K562 (cell line): Measurements from ENCODE around the gene ARSI. TPM values are rescaled to one million over a fixed set of nuclear protein-coding genes. Genes with fewer than 3 reads are reported as not detected.

Experiments used
- ATAC-seq: fragments of 200-7000 bp; cut with Tn5 transposase; 3 replicates; pipeline ENCODE4 v1.9.1; 2020; ENCODE audit warnings: moderate library complexity
- BruUV-seq: library from RNA; stranded (reverse); fragments of 400-500 nt; replicated peaks from 2 replicates; lab custom pipeline; 2021; lab: Mats Ljungman, UMichigan
- CTCF ChIA-PET: fragments of 300-600 bp; formaldehyde crosslinking; extraction: SDS; loops from one replicate; lab custom pipeline; 2021; ENCODE audit warnings: low intra/inter-chr PET ratio; lab: Yijun Ruan, JAX
- POLR2A ChIA-PET: fragments of 300-600, 350-650 bp; sonication (Branson Sonifier 250); formaldehyde crosslinking; extraction: SDS; loops from one replicate; lab custom pipeline; 2021; ENCODE audit warnings: antibody characterized with exemption, inconsistent platforms; lab: Yijun Ruan, JAX
- DNase-seq, 4 experiments: peaks; one replicate each; pipeline versions ENCODE4 v3.0.0 to v3.0.0-alpha.2; 2011 to 2018; ENCODE audit warnings: low spot score in 3 of 4, mixed read lengths in 3 of 4; ENCODE audit errors: extremely low read depth in 1 of 4
- FAIRE-seq: peaks from 2 replicates; lab custom pipeline; 2011; peaks lifted over from hg19 to GRCh38; lab: Jason Lieb, UNC
- H2AFZ ChIP-seq: 2 replicates; pipeline ENCODE4 v1.6.0; 2011; ENCODE audit warnings: low read depth, low read length, control low read depth, inconsistent platforms
- H3K27ac ChIP-seq: fragments of 200-600 bp; 3 replicates; pipeline ENCODE4 v1.8.0; 2011; ENCODE audit warnings: low read depth, mild to moderate bottlenecking, control low read depth, inconsistent platforms, low read length, moderate library complexity, mixed read lengths; ENCODE audit errors: extremely low read depth
- H3K27me3 ChIP-seq, 2 experiments: fragments of 300-600 bp in 1 of 2; 2 replicates in 1 of 2; 3 replicates in 1 of 2; pipeline versions ENCODE4 v1.6.0 to v1.8.0; 2011; ENCODE audit warnings: inconsistent platforms in 2 of 2, low read length in 2 of 2, mild to moderate bottlenecking in 1 of 2, mixed read lengths in 1 of 2, moderate library complexity in 1 of 2; ENCODE audit not compliant: control insufficient read depth in 2 of 2, insufficient read depth in 2 of 2
- H3K36me3 ChIP-seq: fragments of 300-600 bp; 3 replicates; pipeline ENCODE4 v1.8.0; 2011; ENCODE audit warnings: mild to moderate bottlenecking, low read length, inconsistent platforms; ENCODE audit not compliant: control insufficient read depth, insufficient read depth
- H3K4me1 ChIP-seq, 2 experiments: fragments of 200-600 bp in 1 of 2; replicated peaks in 1 of 2; 2 replicates in 1 of 2; 3 replicates in 1 of 2; pipeline versions ENCODE4 v1.5.1 to v1.8.0; 2011; ENCODE audit warnings: inconsistent platforms in 2 of 2, low read length in 2 of 2, mild to moderate bottlenecking in 1 of 2, mixed read lengths in 1 of 2, moderate library complexity in 1 of 2; ENCODE audit not compliant: control insufficient read depth in 2 of 2, insufficient read depth in 2 of 2
- H3K4me2 ChIP-seq: 2 replicates; pipeline ENCODE4 v1.6.1; 2011; ENCODE audit warnings: low read length, control low read depth, inconsistent platforms, mixed read lengths; ENCODE audit not compliant: insufficient read depth
- H3K4me3 ChIP-seq: fragments of 200-600 bp; sonication (generic), shearing (Covaris generic); 2 replicates; pipeline ENCODE4 v1.5.1; 2016; ENCODE audit warnings: control low read depth, inconsistent platforms
- H3K79me2 ChIP-seq: fragments of 200-600 bp; 3 replicates; pipeline ENCODE4 v1.8.0; 2011; ENCODE audit warnings: low read length, inconsistent platforms; ENCODE audit not compliant: control insufficient read depth, insufficient read depth
- H3K9ac ChIP-seq, 2 experiments: 2 replicates each; pipeline versions ENCODE4 v1.6.0 to v1.6.1; 2011; ENCODE audit warnings: low read depth in 2 of 2, low read length in 2 of 2, control low read depth in 1 of 2, inconsistent platforms in 1 of 2, mild to moderate bottlenecking in 1 of 2, mixed read lengths in 1 of 2; ENCODE audit not compliant: insufficient read depth in 1 of 2
- H3K9me1 ChIP-seq: one replicate; pipeline ENCODE4 v1.6.0; 2011; ENCODE audit warnings: inconsistent platforms, mild to moderate bottlenecking, low read length, moderate library complexity; ENCODE audit not compliant: control insufficient read depth, insufficient read depth
- H3K9me3 ChIP-seq: replicated peaks from 2 replicates; pipeline ENCODE4 v1.5.1; 2011; ENCODE audit warnings: low read depth, low read length, inconsistent platforms; ENCODE audit not compliant: control insufficient read depth, insufficient read depth
- H4K20me1 ChIP-seq: replicated peaks from 2 replicates; pipeline ENCODE4 v1.6.1; 2011; ENCODE audit warnings: low read length, inconsistent platforms, mixed read lengths; ENCODE audit not compliant: control insufficient read depth, insufficient read depth
- ERF ChIP-seq: fragments of 450-650 bp; formaldehyde crosslinking; IDR thresholded peaks from 2 replicates; pipeline ENCODE4 v1.4.0; 2020; ENCODE audit warnings: mild to moderate bottlenecking, mixed read lengths
- GABPB2 ChIP-seq: fragments of 250-450 bp; sonication (Bioruptor Pico); conservative IDR thresholded peaks from 2 replicates; pipeline ENCODE4 v1.5.1; 2021; ENCODE audit warnings: mild to moderate bottlenecking
- HCFC1 ChIP-seq: IDR thresholded peaks from 2 replicates; pipeline ENCODE4 v1.6.1; 2012; ENCODE audit warnings: low read depth, low read length, improper control_type of control experiment
- HDAC3 ChIP-seq: fragments of 450-650 bp; IDR thresholded peaks from 2 replicates; pipeline ENCODE4 v1.6.1; 2018; ENCODE audit warnings: borderline replicate concordance, mild to moderate bottlenecking, moderate library complexity; ENCODE audit not compliant: partially characterized antibody
- HNRNPK ChIP-seq: fragments of 200-400 bp; formaldehyde crosslinking; IDR thresholded peaks from one replicate; pipeline ENCODE4 v1.6.1; 2018; ENCODE audit warnings: mild to moderate bottlenecking, low read depth, low read length; ENCODE audit not compliant: poor library complexity, severe bottlenecking
- MAZ ChIP-seq, 2 experiments: fragments of 450-650 bp in 1 of 2; sonication (generic) in 1 of 2; formaldehyde crosslinking; IDR thresholded peaks in 1 of 2; conservative IDR thresholded peaks in 1 of 2; 2 replicates each; pipeline versions ENCODE4 v1.4.0 to v1.5.0; 2020; ENCODE audit warnings: mild to moderate bottlenecking in 1 of 2, missing genetic modification reagents in 1 of 2
- NCOR1 ChIP-seq: fragments of 450-650 bp; IDR thresholded peaks from 2 replicates; pipeline ENCODE4 v1.6.1; 2016; ENCODE audit warnings: mild to moderate bottlenecking, moderate library complexity
- NFRKB ChIP-seq: fragments of 450-650 bp; IDR thresholded peaks from 2 replicates; pipeline ENCODE4 v1.6.1; 2016; ENCODE audit warnings: low read depth
- PRPF4 ChIP-seq: fragments of 200-400 bp; formaldehyde crosslinking; IDR thresholded peaks from one replicate; pipeline ENCODE4 v1.6.1; 2017; ENCODE audit warnings: low read length, low read depth, mild to moderate bottlenecking; ENCODE audit not compliant: insufficient read depth, poor library complexity, severe bottlenecking
- PYGO2 ChIP-seq: fragments of 450-650 bp; IDR thresholded peaks from 2 replicates; pipeline ENCODE4 v1.6.1; 2016; ENCODE audit warnings: mild to moderate bottlenecking, missing genetic modification characterization, moderate library complexity, missing compliant biosample characterization
- RCOR1 ChIP-seq, 2 experiments: IDR thresholded peaks; 2 replicates each; pipeline ENCODE4 v1.6.1; 2012; ENCODE audit warnings: low read depth in 2 of 2, low read length in 2 of 2, borderline replicate concordance in 1 of 2, improper control_type of control experiment in 1 of 2
- TAF1 ChIP-seq: IDR thresholded peaks from 2 replicates; pipeline ENCODE4 v1.6.1; 2011; ENCODE audit warnings: mild to moderate bottlenecking, low read length, moderate library complexity; ENCODE audit not compliant: insufficient read depth, control insufficient read depth, severe bottlenecking; ENCODE audit errors: extremely low read depth
- WHSC1 ChIP-seq: IDR thresholded peaks from one replicate; pipeline ENCODE4 v1.6.1; 2012; ENCODE audit warnings: low read length, control low read depth, inconsistent platforms
- ZNF140 ChIP-seq: fragments of 250-450 bp; sonication (Bioruptor Pico); IDR thresholded peaks from 2 replicates; pipeline ENCODE4 v1.8.0; 2021; ENCODE audit warnings: moderate library complexity, mild to moderate bottlenecking, inconsistent platforms
- ZNF583 ChIP-seq: fragments of 250-450 bp; sonication (Bioruptor Pico); IDR thresholded peaks from 2 replicates; pipeline ENCODE4 v1.4.0; 2020
- WGBS: fragments of 100-300 bp; shearing (Covaris generic); methylation state at CpG from one replicate; pipeline ENCODE4 v1.1.6; 2016; ENCODE audit warnings: low coverage, mixed read lengths; ENCODE audit not compliant: insufficient coverage; ENCODE audit errors: missing lambda C conversion rate; 5-methylcytosine and 5-hydroxymethylcytosine counted together
- in situ Hi-C: fragments of 300-500 bp; cut with MboI; formaldehyde crosslinking; loops from 4 replicates; pipeline ENCODE4 v1.15.0; 2018; ENCODE audit warnings: inconsistent platforms, mixed read lengths
- intact Hi-C: fragments of 100-400 bp; cut with micrococcal nuclease; formaldehyde crosslinking; loops from 2 replicates; pipeline ENCODE4 v1.14.2; 2022
- polyA plus RNA-seq, 8 experiments: library from polyadenylated mRNA; depleted of rRNA in 4 of 8; stranded (reverse) in 5 of 8; unstranded in 3 of 8; fragments of >200 nt; fragmentation: Nextera tagmentation in 2 of 8; fragmentation: Illumina TruSeq in 1 of 8; extraction: Ambion mirVana in 2 of 8; extraction: Trizol in 1 of 8; gene quantifications; 2 replicates each; pipeline versions ENCODE4 v1.2.1 to v1.2.3, GENCODE V29; 2011 to 2014; ENCODE audit warnings: inconsistent platforms in 1 of 8, missing spikeins in 1 of 8
- total RNA-seq, 7 experiments: library from RNA; depleted of rRNA in 6 of 7; stranded (reverse); fragments of >200 nt in 6 of 7; fragmentation: Illumina TruSeq in 2 of 7; extraction: Trizol in 2 of 7; gene quantifications; 2 replicates each; pipeline versions ENCODE4 v1.2.1 to v1.2.3, GENCODE V29; 2011 to 2021; ENCODE audit warnings: low replicate concordance in 1 of 7
- TF ChIP-seq, protein P1 (sequence below), 2 experiments: fragments of 450-650 bp in 1 of 2; sonication (generic) in 1 of 2; formaldehyde crosslinking; conservative IDR thresholded peaks; 2 replicates each; pipeline versions ENCODE4 v1.4.0 to v1.8.1; 2020 to 2022; ENCODE audit warnings: mild to moderate bottlenecking in 1 of 2, missing genetic modification reagents in 1 of 2

The ARSI gene
- total and polyA plus RNA-seq, 9 of the 15 experiments (the other 6 are each of a cell fraction or from before 2014, with no cell fraction given): 0.04 to 0.07 TPM; not detected in 7

- 4% methylated on average over 2 of the region's 2 CpGs for WGBS
- intact Hi-C loops: no loop called here
- H3K36me3 ChIP-seq: no peaks in the 10 kb centered on the region
- no peak for DNase-seq
- in situ Hi-C loops: no loop called here
- H3K27ac ChIP-seq: no peak overlapping the region
- no peaks in the 10 kb centered on the region for H4K20me1 ChIP-seq
- POLR2A ChIA-PET: no interaction called here
- no peaks in the 10 kb centered on the region for H3K79me2 ChIP-seq
- no peak overlapping the region for H3K4me3 ChIP-seq
- peaks cover 0 to 10% of the 10 kb centered on the region in 2 experiments; a peak in 1 of 5 replicates for H3K4me1 ChIP-seq
- BruUV-seq: no TSS peak
- no peak overlapping the region for H2AFZ ChIP-seq
- H3K27me3 ChIP-seq: peaks cover 19 to 54% of the 10 kb centered on the region in 2 experiments
- H3K4me2 ChIP-seq: no peak overlapping the region
- peak; percentile 67 for FAIRE-seq
- H3K9me1 ChIP-seq: no peaks in the 10 kb centered on the region
- no peaks in the 10 kb centered on the region for H3K9me3 ChIP-seq
- no peak overlapping the region for H3K9ac ChIP-seq
- CTCF ChIA-PET: no interaction called here
- TF ChIP-seq TAF1 (no peak), ZNF583 (CRISPR knock-in tag) (no peak), HDAC3 (no peak), NCOR1 (no peak), PRPF4 (no peak), GABPB2 (no peak), ZNF140 (CRISPR knock-in tag) (no peak), MAZ (CRISPR knock-in tag; conservative IDR thresholded peaks at IDR 0.05 in 1 of 2, IDR thresholded peaks at IDR 0.05 in 1 of 2) (no peak), HNRNPK (no peak), PYGO2 (tag) (no peak), HCFC1 (no peak), ERF (CRISPR knock-in tag) (no peak), NFRKB (no peak), RCOR1 (IDR thresholded peaks at IDR 0.05; ENCODE audit: borderline replicate concordance in 1 of 2, low read depth in 2 of 2, low read length in 2 of 2) (no peak), WHSC1 (no peak)
- TF ChIP-seq, protein P1, sequence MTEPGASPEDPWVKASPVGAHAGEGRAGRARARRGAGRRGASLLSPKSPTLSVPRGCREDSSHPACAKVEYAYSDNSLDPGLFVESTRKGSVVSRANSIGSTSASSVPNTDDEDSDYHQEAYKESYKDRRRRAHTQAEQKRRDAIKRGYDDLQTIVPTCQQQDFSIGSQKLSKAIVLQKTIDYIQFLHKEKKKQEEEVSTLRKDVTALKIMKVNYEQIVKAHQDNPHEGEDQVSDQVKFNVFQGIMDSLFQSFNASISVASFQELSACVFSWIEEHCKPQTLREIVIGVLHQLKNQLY (CRISPR knock-in tag; conservative IDR thresholded peaks at IDR 0.05): no peak
- no peak for ATAC-seq
Observed at GRCh38 chr5:150305095-150305494, 2.4 kb upstream of the ARSI start.
